Retinal pigment epithelial cell (primary cell): ENCODE data around the gene XAGE2.

Experiments
- DNase-seq: peaks from one replicate; pipeline ENCODE4 v3.0.0-alpha.2; 2010; ENCODE audit warnings: low read depth
- H3K4me3 ChIP-seq: 2 replicates; pipeline ENCODE4 v1.5.1; 2011; ENCODE audit warnings: mild to moderate bottlenecking, low read length, control low read depth, moderate library complexity
- CTCF ChIP-seq: conservative IDR thresholded peaks from 2 replicates; pipeline ENCODE4 v1.5.1; 2011; ENCODE audit warnings: low read depth, low read length, control low read depth, inconsistent platforms

Gene XAGE2

GRCh38 chrX:52424656-52425055 is 55.8 kb downstream of the XAGE2 start:
- no peak overlapping the region for H3K4me3 ChIP-seq
- no peak for DNase-seq
- no peak for TF ChIP-seq CTCF
